WTC11 (cell line): ENCODE data around the gene STAP2. TPM values are rescaled to one million over a fixed set of nuclear protein-coding genes. Genes with fewer than 3 reads are reported as not detected.

Experiments used
- ATAC-seq: fragments of 200-7000 bp; cut with Tn5 transposase; 2 replicates; pipeline ENCODE4 v1.10.0; 2021; ENCODE audit warnings: mild to moderate bottlenecking, moderate library complexity
- CTCF ChIA-PET: fragments of 300-600 bp; sonication (Branson Sonifier 250); formaldehyde crosslinking; loops from one replicate; lab custom pipeline; 2021; ENCODE audit warnings: antibody characterized with exemption; lab: Charles Lee
- POLR2A ChIA-PET: fragments of 350-600 bp; sonication (Branson Sonifier 250); formaldehyde crosslinking; loops from one replicate; lab custom pipeline; 2021; ENCODE audit warnings: antibody characterized with exemption; lab: Charles Lee
- DNase-seq: peaks from one replicate; pipeline ENCODE4 v3.0.0; 2021; ENCODE audit warnings: low spot score
- H3K27ac Mint-ChIP-seq: 2 replicates; pipeline ENCODE4 v1.8.0; 2021; ENCODE audit warnings: mixed read lengths
- H3K27me3 Mint-ChIP-seq: 2 replicates; pipeline ENCODE4 v1.8.0; 2021; ENCODE audit warnings: low read depth, mild to moderate bottlenecking, moderate library complexity, mixed read lengths
- H3K36me3 Mint-ChIP-seq: 2 replicates; pipeline ENCODE4 v1.8.0; 2021; ENCODE audit warnings: mixed read lengths
- H3K4me1 Mint-ChIP-seq: 2 replicates; pipeline ENCODE4 v1.8.0; 2022; ENCODE audit warnings: mixed read lengths
- H3K4me3 Mint-ChIP-seq: 2 replicates; pipeline ENCODE4 v1.8.0; 2021; ENCODE audit warnings: mild to moderate bottlenecking, moderate library complexity, mixed read lengths
- H3K9me3 Mint-ChIP-seq: 2 replicates; pipeline ENCODE4 v1.8.0; 2021; ENCODE audit warnings: mixed read lengths
- ATF3 ChIP-seq: sonication (generic); formaldehyde crosslinking; conservative IDR thresholded peaks from 2 replicates; pipeline ENCODE4 v1.8.1; 2022; ENCODE audit warnings: mild to moderate bottlenecking, missing genetic modification reagents
- CTCF ChIP-seq: fragments of 200-600 bp; IDR thresholded peaks from 2 replicates; pipeline ENCODE4 v1.8.0; 2022; ENCODE audit warnings: antibody characterized with exemption
- E2F5 ChIP-seq: sonication (generic); formaldehyde crosslinking; IDR thresholded peaks from 2 replicates; pipeline ENCODE4 v1.8.1; 2022; ENCODE audit warnings: mild to moderate bottlenecking, moderate library complexity, missing genetic modification reagents
- EMX1 ChIP-seq: fragments of 250-450 bp; sonication (Bioruptor Pico); IDR thresholded peaks from 2 replicates; pipeline ENCODE4 v1.8.0; 2021; ENCODE audit warnings: mild to moderate bottlenecking
- ESRRA ChIP-seq: sonication (generic); formaldehyde crosslinking; IDR thresholded peaks from 2 replicates; pipeline ENCODE4 v1.8.1; 2022; ENCODE audit warnings: mild to moderate bottlenecking, missing genetic modification reagents, borderline replicate concordance
- GABPB1 ChIP-seq: sonication (generic); formaldehyde crosslinking; IDR thresholded peaks from 2 replicates; pipeline ENCODE4 v1.8.1; 2023; ENCODE audit warnings: mild to moderate bottlenecking, missing genetic modification reagents
- MAX ChIP-seq: sonication (generic); formaldehyde crosslinking; IDR thresholded peaks from 2 replicates; pipeline ENCODE4 v1.8.0; 2022; ENCODE audit warnings: mild to moderate bottlenecking, missing genetic modification reagents
- PRDM15 ChIP-seq: sonication (generic); formaldehyde crosslinking; IDR thresholded peaks from 2 replicates; pipeline ENCODE4 v1.8.0; 2022; ENCODE audit warnings: missing genetic modification reagents
- SP1 ChIP-seq: sonication (generic); formaldehyde crosslinking; conservative IDR thresholded peaks from 2 replicates; pipeline ENCODE4 v1.8.1; 2022; ENCODE audit warnings: missing genetic modification reagents
- STAT6 ChIP-seq: sonication (generic); formaldehyde crosslinking; conservative IDR thresholded peaks from 2 replicates; pipeline ENCODE4 v1.8.1; 2023; ENCODE audit warnings: mild to moderate bottlenecking, low read depth, missing genetic modification reagents, moderate library complexity
- USF1 ChIP-seq: sonication (generic); formaldehyde crosslinking; IDR thresholded peaks from 2 replicates; pipeline ENCODE4 v1.8.0; 2022; ENCODE audit warnings: mild to moderate bottlenecking, missing genetic modification reagents
- ZBTB21 ChIP-seq: sonication (generic); formaldehyde crosslinking; IDR thresholded peaks from 2 replicates; pipeline ENCODE4 v1.8.1; 2023; ENCODE audit warnings: mild to moderate bottlenecking, missing genetic modification reagents, borderline replicate concordance
- ZBTB43 ChIP-seq: sonication (generic); formaldehyde crosslinking; IDR thresholded peaks from 2 replicates; pipeline ENCODE4 v1.8.1; 2023; ENCODE audit warnings: mild to moderate bottlenecking, missing genetic modification reagents
- ZNF138 ChIP-seq: sonication (generic); formaldehyde crosslinking; conservative IDR thresholded peaks from 2 replicates; pipeline ENCODE4 v1.8.1; 2022; ENCODE audit warnings: mild to moderate bottlenecking, moderate library complexity, missing genetic modification reagents
- ZNF671 ChIP-seq: fragments of 250-450 bp; sonication (Bioruptor Pico); IDR thresholded peaks from 2 replicates; pipeline ENCODE4 v1.8.0; 2021; ENCODE audit warnings: mild to moderate bottlenecking
- total RNA-seq: library from RNA; stranded (reverse); gene quantifications from 3 replicates; pipeline ENCODE4 v1.2.3, GENCODE V29; 2021

Gene STAP2
- total RNA-seq, 1 experiment from 2014 or later = 18.2 TPM

- H3K27ac Mint-ChIP-seq = no peak overlapping the region
- ChIA-PET POLR2A (no interaction called here), CTCF (interaction anchor here (1.2 to 2.0 kb wide), 6 partner anchors 20 to 165 kb away, joined by 3 to 30 read pairs (median 5); partner anchors contain the start of genes MPND and YJU2)
- no peak for DNase-seq
- peaks cover 33% of the 10 kb centered on the region for H3K36me3 Mint-ChIP-seq
- peaks cover 17% of the 10 kb centered on the region for H3K4me1 Mint-ChIP-seq
- no peak for TF ChIP-seq STAT6 (CRISPR knock-in tag)
- TF ChIP-seq ZNF138 (CRISPR knock-in tag) = 0 out of 2 replicates have a peak, but pooled peaks have one; percentile 64
- TF ChIP-seq ZBTB21 = 0 out of 2 replicates have a peak, but pooled peaks have one; percentile 51
- TF ChIP-seq, all 79 proteins: peak for 2
- Mint-ChIP-seq H3K4me3 (peak overlapping the region; percentile 67), H3K27me3 (peaks cover 3% of the 10 kb centered on the region), H3K9me3 (no peaks in the 10 kb centered on the region)
- no peak for ATAC-seq
Observed at GRCh38 chr19:4305257-4305612, 33.4 kb downstream of the STAP2 start.

- peaks cover 17% of the 10 kb centered on the region for H3K4me1 Mint-ChIP-seq
- ATAC-seq (peak; percentile 93), DNase-seq (peak; percentile 87)
- H3K27ac Mint-ChIP-seq = no peak within 1 kb of the TSS
- TF ChIP-seq ZNF138 (CRISPR knock-in tag) (no peak), MAX (CRISPR knock-in tag) (0 out of 2 replicates have a peak, but pooled peaks have one; percentile 18), SP1 (CRISPR knock-in tag) (peak; percentile 54; the same call in 1 of the 2 replicates), ESRRA (CRISPR knock-in tag) (no peak)
- peak within 1 kb of the TSS; percentile 67 for H3K4me3 Mint-ChIP-seq
- no peaks in the 10 kb centered on the region for H3K9me3 Mint-ChIP-seq
- CTCF ChIA-PET = interaction anchor here (0.9 to 2.0 kb wide), 11 partner anchors 20 to 165 kb away, joined by 3 to 30 read pairs (median 4); partner anchors contain the start of genes MPND and YJU2
- POLR2A ChIA-PET = interaction anchor here (0.6 to 1.0 kb wide), 2 partner anchors 38 to 468 kb away, joined by 3 to 7 read pairs; partner anchors contain the start of gene MPND
- peaks cover 3% of the 10 kb centered on the region for H3K27me3 Mint-ChIP-seq
- H3K36me3 Mint-ChIP-seq = peaks cover 30% of the 10 kb centered on the region
Observed at GRCh38 chr19:4304538-4305256, 33.9 kb downstream of the STAP2 start, which contains the start of gene FSD1. Gene FSD1, plus strand, starts transcription at chr19:4304598. Its CDS starts 149 bp downstream, at chr19:4304747.

- Mint-ChIP-seq H3K4me1 (peaks cover 17% of the 10 kb centered on the region), H3K27ac (no peak overlapping the region), H3K27me3 (peaks cover 3% of the 10 kb centered on the region), H3K36me3 (peaks cover 25% of the 10 kb centered on the region), H3K9me3 (no peaks in the 10 kb centered on the region), H3K4me3 (peak overlapping the region; percentile 56)
- ChIA-PET POLR2A (interaction anchor here (0.6 to 1.0 kb wide), 2 partner anchors 39 to 469 kb away, joined by 3 to 7 read pairs; partner anchors contain the start of gene MPND), CTCF (interaction anchor here (0.9 to 2.0 kb wide), 9 partner anchors 21 to 118 kb away, joined by 3 to 30 read pairs (median 4); partner anchors contain the start of genes MPND and YJU2)
- DNase-seq = no peak
- no peak for ATAC-seq
- TF ChIP-seq USF1 (CRISPR knock-in tag) (no peak), ZBTB43 (CRISPR knock-in tag) (no peak), ZNF138 (CRISPR knock-in tag) (no peak), CTCF (no peak), ATF3 (no peak), EMX1 (no peak), ZNF671 (CRISPR knock-in tag) (no peak), GABPB1 (CRISPR knock-in tag) (no peak), SP1 (CRISPR knock-in tag) (no peak), PRDM15 (CRISPR knock-in tag) (no peak), E2F5 (CRISPR knock-in tag) (no peak)
Observed at GRCh38 chr19:4303819-4304537, 34.6 kb downstream of the STAP2 start.
